KOPT-K1 (cell line): ENCODE results near the gene C12orf75.

ENCODE experiments used
- H3K27ac ChIP-seq: fragments of 200-600 bp; sonication (generic); 2 replicates; pipeline ENCODE4 v1.5.1; 2016; ENCODE audit warnings: antibody characterized with exemption, mild to moderate bottlenecking, low read depth, low read length; ENCODE audit not compliant: poor library complexity, severe bottlenecking
- H3K36me3 ChIP-seq: fragments of 200-600 bp; sonication (generic); 2 replicates; pipeline ENCODE4 v1.5.1; 2017; ENCODE audit warnings: antibody characterized with exemption, mild to moderate bottlenecking, low read length, moderate library complexity; ENCODE audit not compliant: insufficient read depth
- H3K9me3 ChIP-seq: fragments of 200-600 bp; sonication (generic); 2 replicates; pipeline ENCODE4 v1.5.1; 2017; ENCODE audit warnings: antibody characterized with exemption, low read length, mild to moderate bottlenecking; ENCODE audit not compliant: insufficient read depth, poor library complexity, severe bottlenecking

The C12orf75 gene

GRCh38 chr12:105330283-105330930 lies at the start of gene C12orf75:
Gene C12orf75 (plus strand): TSS chr12:105330691. CDS start chr12:105330892, 201 bp downstream.
- Histone ChIP-seq H3K27ac (peak within 1 kb of the TSS; percentile 84), H3K36me3 (no peaks in the 10 kb centered on the region), H3K9me3 (no peaks in the 10 kb centered on the region)

GRCh38 chr12:105280966-105281693 lies 49.4 kb upstream of the C12orf75 start:
- Histone ChIP-seq H3K36me3 (no peaks in the 10 kb centered on the region), H3K9me3 (peaks cover 9% of the 10 kb centered on the region), H3K27ac (no peak overlapping the region)

GRCh38 chr12:105281694-105282049 lies 48.8 kb upstream of the C12orf75 start:
- no peaks in the 10 kb centered on the region for H3K36me3 ChIP-seq
- peaks cover 12% of the 10 kb centered on the region for H3K9me3 ChIP-seq
- H3K27ac ChIP-seq = no peak overlapping the region

- H3K27ac ChIP-seq = no peak overlapping the region
- H3K9me3 ChIP-seq = peaks cover 12% of the 10 kb centered on the region
- H3K36me3 ChIP-seq = no peaks in the 10 kb centered on the region
Measured at GRCh38 chr12:105285378-105285777, 45.1 kb upstream of the C12orf75 start.

- peaks cover 12% of the 10 kb centered on the region for H3K9me3 ChIP-seq
- no peak overlapping the region for H3K27ac ChIP-seq
- no peaks in the 10 kb centered on the region for H3K36me3 ChIP-seq
Measured at GRCh38 chr12:105287408-105287807, 43.1 kb upstream of the C12orf75 start.

GRCh38 chr12:105288311-105288996 lies 42.0 kb upstream of the C12orf75 start:
- Histone ChIP-seq H3K36me3 (no peaks in the 10 kb centered on the region), H3K27ac (no peak overlapping the region), H3K9me3 (peaks cover 12% of the 10 kb centered on the region)

- H3K9me3 ChIP-seq = peaks cover 12% of the 10 kb centered on the region
- H3K27ac ChIP-seq = no peak overlapping the region
Measured at GRCh38 chr12:105289114-105289904, 41.2 kb upstream of the C12orf75 start.

GRCh38 chr12:105291531-105291930 lies 39.0 kb upstream of the C12orf75 start:
- no peaks in the 10 kb centered on the region for H3K9me3 ChIP-seq
- H3K27ac ChIP-seq = no peak overlapping the region

More at GRCh38 chr12:105289114-105289904, 41.2 kb upstream of the C12orf75 start:
- no peaks in the 10 kb centered on the region for H3K36me3 ChIP-seq

GRCh38 chr12:105292705-105293104 lies 37.8 kb upstream of the C12orf75 start:
- no peak overlapping the region for H3K27ac ChIP-seq
- H3K9me3 ChIP-seq = peaks cover 4% of the 10 kb centered on the region
- no peaks in the 10 kb centered on the region for H3K36me3 ChIP-seq

More at GRCh38 chr12:105291531-105291930, 39.0 kb upstream of the C12orf75 start:
- H3K36me3 ChIP-seq = no peaks in the 10 kb centered on the region

GRCh38 chr12:105293187-105293586 lies 37.3 kb upstream of the C12orf75 start:
- Histone ChIP-seq H3K27ac (no peak overlapping the region), H3K9me3 (peaks cover 8% of the 10 kb centered on the region), H3K36me3 (no peaks in the 10 kb centered on the region)

- Histone ChIP-seq H3K27ac (no peak overlapping the region), H3K36me3 (no peaks in the 10 kb centered on the region), H3K9me3 (peaks cover 18% of the 10 kb centered on the region)
Measured at GRCh38 chr12:105294161-105294560, 36.3 kb upstream of the C12orf75 start.

GRCh38 chr12:105294886-105295479 lies 35.5 kb upstream of the C12orf75 start:
- Histone ChIP-seq H3K9me3 (peaks cover 26% of the 10 kb centered on the region), H3K36me3 (no peaks in the 10 kb centered on the region), H3K27ac (no peak overlapping the region)

GRCh38 chr12:105296116-105297089 lies 34.1 kb upstream of the C12orf75 start:
- no peaks in the 10 kb centered on the region for H3K36me3 ChIP-seq

More at GRCh38 chr12:105296116-105297089, 34.1 kb upstream of the C12orf75 start:
- Histone ChIP-seq H3K27ac (no peak overlapping the region), H3K9me3 (peaks cover 40% of the 10 kb centered on the region)
